ENCODE measurements around the gene PGLYRP3. TPM values are rescaled to one million over a fixed set of nuclear protein-coding genes. Genes with fewer than 3 reads are reported as not detected.
A peak's percentile ranks its signal among the peaks of the same experiment; 100 is the strongest.

Gene PGLYRP3
- total RNA-seq, 1 donor from 2014 or later, result not detected

GRCh38 chr1:153260585-153261280, 52.0 kb downstream of the PGLYRP3 start:
- Histone ChIP-seq H3K27ac (replicated peaks) (no peak overlapping the region), H3K27me3 (ENCODE audit: low read depth) (peaks cover 90% of the 10 kb centered on the region)

GRCh38 chr1:153259387-153259786, 53.4 kb downstream of the PGLYRP3 start, which contains the start of gene LORICRIN:
Gene LORICRIN, plus strand, starts transcription at chr1:153259687. Its CDS starts 1,263 bp downstream, at chr1:153260950.
- Histone ChIP-seq H3K4me3 (no peak within 1 kb of the TSS), H3K27me3 (ENCODE audit: low read depth) (peaks cover 84% of the 10 kb centered on the region), H3K4me1 (peaks cover 19% of the 10 kb centered on the region), H3K27ac (replicated peaks) (no peak within 1 kb of the TSS), H3K9me3 (replicated peaks) (no peaks in the 10 kb centered on the region), H3K36me3 (no peaks in the 10 kb centered on the region)
- no peak for DNase-seq
- intact Hi-C loops (cut with micrococcal nuclease), result no loop called here
- TF ChIP-seq CTCF (IDR thresholded peaks at IDR 0.05; ENCODE audit: borderline replicate concordance), result no peak

More at GRCh38 chr1:153260585-153261280, 52.0 kb downstream of the PGLYRP3 start:
- intact Hi-C loops (cut with micrococcal nuclease), result no loop called here
- Histone ChIP-seq H3K4me1 (peaks cover 19% of the 10 kb centered on the region), H3K36me3 (no peaks in the 10 kb centered on the region), H3K4me3 (peak overlapping the region; percentile 66), H3K9me3 (replicated peaks) (no peaks in the 10 kb centered on the region)
- DNase-seq, result no peak
- no peak for TF ChIP-seq CTCF (IDR thresholded peaks at IDR 0.05; ENCODE audit: borderline replicate concordance)

- Histone ChIP-seq H3K27ac (replicated peaks) (no peak overlapping the region), H3K27me3 (ENCODE audit: low read depth) (peaks cover 65% of the 10 kb centered on the region), H3K36me3 (no peaks in the 10 kb centered on the region), H3K4me3 (no peak overlapping the region), H3K4me1 (no peaks in the 10 kb centered on the region), H3K9me3 (replicated peaks) (no peaks in the 10 kb centered on the region)
- intact Hi-C loops (cut with micrococcal nuclease), result no loop called here
- no peak for DNase-seq
- no peak for TF ChIP-seq CTCF (IDR thresholded peaks at IDR 0.05; ENCODE audit: borderline replicate concordance)
Measured at GRCh38 chr1:153253693-153254092, 59.1 kb downstream of the PGLYRP3 start.

- no peak overlapping the region for H3K27ac ChIP-seq (replicated peaks)
- H3K27me3 ChIP-seq (ENCODE audit: low read depth), result peaks cover 65% of the 10 kb centered on the region
- no peak for DNase-seq
- H3K4me1 ChIP-seq, result no peaks in the 10 kb centered on the region
- intact Hi-C loops (cut with micrococcal nuclease), result no loop called here
- H3K4me3 ChIP-seq, result no peak overlapping the region
- H3K36me3 ChIP-seq, result no peaks in the 10 kb centered on the region
- H3K9me3 ChIP-seq (replicated peaks), result no peaks in the 10 kb centered on the region
- TF ChIP-seq CTCF (IDR thresholded peaks at IDR 0.05; ENCODE audit: borderline replicate concordance), result no peak
Measured at GRCh38 chr1:153253076-153253475, 59.7 kb downstream of the PGLYRP3 start.

- intact Hi-C loops (cut with micrococcal nuclease), result no loop called here
Measured at GRCh38 chr1:153251988-153252387, 60.8 kb downstream of the PGLYRP3 start.

More at GRCh38 chr1:153251988-153252387, 60.8 kb downstream of the PGLYRP3 start:
- Histone ChIP-seq H3K4me3 (no peak overlapping the region), H3K4me1 (no peaks in the 10 kb centered on the region), H3K36me3 (no peaks in the 10 kb centered on the region), H3K27ac (replicated peaks) (no peak overlapping the region), H3K9me3 (replicated peaks) (no peaks in the 10 kb centered on the region), H3K27me3 (ENCODE audit: low read depth) (peaks cover 69% of the 10 kb centered on the region)
- no peak for DNase-seq
- no peak for TF ChIP-seq CTCF (IDR thresholded peaks at IDR 0.05; ENCODE audit: borderline replicate concordance)

All from left ventricle myocardium inferior (tissue), 1 donor.